Measurements from ENCODE around the gene SLC22A23.

DNA sequence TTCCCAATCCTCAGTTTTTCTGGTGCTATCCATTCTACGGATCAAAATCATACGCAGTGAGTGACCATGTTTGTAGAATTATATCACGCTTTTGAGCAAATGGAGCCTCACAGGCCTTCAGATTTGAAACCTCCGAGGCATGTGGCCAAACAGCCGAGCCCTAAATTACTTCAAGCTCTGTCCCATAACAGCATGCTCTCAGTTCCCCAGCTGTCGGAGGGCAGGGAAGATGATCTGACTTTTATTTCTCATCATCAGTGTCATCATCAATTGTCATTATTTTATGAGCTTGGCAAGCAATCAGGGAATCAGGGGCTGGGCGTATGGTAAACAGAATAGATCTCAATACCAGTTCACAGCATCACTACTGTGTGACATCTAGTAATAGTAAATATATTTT lies 124.9 kb downstream of the SLC22A23 start:
- TF ChIP-seq EZH2 (optimal IDR thresholded peaks at IDR 0.05; ENCODE audit: low read depth, low read length) (no peak), EZH2phosphoT487 (IDR thresholded peaks at IDR 0.05; ENCODE audit: low read length) (no peak)
- TF ChIP-seq, protein P1, sequence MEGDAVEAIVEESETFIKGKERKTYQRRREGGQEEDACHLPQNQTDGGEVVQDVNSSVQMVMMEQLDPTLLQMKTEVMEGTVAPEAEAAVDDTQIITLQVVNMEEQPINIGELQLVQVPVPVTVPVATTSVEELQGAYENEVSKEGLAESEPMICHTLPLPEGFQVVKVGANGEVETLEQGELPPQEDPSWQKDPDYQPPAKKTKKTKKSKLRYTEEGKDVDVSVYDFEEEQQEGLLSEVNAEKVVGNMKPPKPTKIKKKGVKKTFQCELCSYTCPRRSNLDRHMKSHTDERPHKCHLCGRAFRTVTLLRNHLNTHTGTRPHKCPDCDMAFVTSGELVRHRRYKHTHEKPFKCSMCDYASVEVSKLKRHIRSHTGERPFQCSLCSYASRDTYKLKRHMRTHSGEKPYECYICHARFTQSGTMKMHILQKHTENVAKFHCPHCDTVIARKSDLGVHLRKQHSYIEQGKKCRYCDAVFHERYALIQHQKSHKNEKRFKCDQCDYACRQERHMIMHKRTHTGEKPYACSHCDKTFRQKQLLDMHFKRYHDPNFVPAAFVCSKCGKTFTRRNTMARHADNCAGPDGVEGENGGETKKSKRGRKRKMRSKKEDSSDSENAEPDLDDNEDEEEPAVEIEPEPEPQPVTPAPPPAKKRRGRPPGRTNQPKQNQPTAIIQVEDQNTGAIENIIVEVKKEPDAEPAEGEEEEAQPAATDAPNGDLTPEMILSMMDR (IDR thresholded peaks at IDR 0.05; ENCODE audit: low read length) = no peak

Measured in MM.1S (cell line).